CD8-positive, alpha-beta memory T cell (primary cell): ENCODE results near the gene CELA2A. TPM values are rescaled to one million over a fixed set of nuclear protein-coding genes. Genes with fewer than 3 reads are reported as not detected.
A peak's percentile ranks its signal among the peaks of the same experiment; 100 is the strongest.
"Not testable (repeated sequence)": the region's sequence is repeated elsewhere in the genome, so short reads cannot be mapped to it uniquely, and the experiment has no call there.

Experiments
- CTCF ChIA-PET: fragments of 350-600 bp; sonication (Branson Sonifier 250); formaldehyde crosslinking; loops from one replicate; lab custom pipeline; 2021; ENCODE audit warnings: antibody characterized with exemption; lab: Charles Lee
- POLR2A ChIA-PET: fragments of 350-600 bp; sonication (Branson Sonifier 250); formaldehyde crosslinking; loops from one replicate; lab custom pipeline; 2021; ENCODE audit warnings: antibody characterized with exemption; lab: Charles Lee
- DNase-seq, 5 donors: peaks; one replicate each; pipeline versions ENCODE4 v3.0.0 to v3.0.0-alpha.2; 2020 to 2022; ENCODE audit warnings: mixed read lengths in 1 of 5
- H3K27ac ChIP-seq: one replicate; pipeline ENCODE4 v1.7.0; 2013; ENCODE audit warnings: low read depth, mild to moderate bottlenecking, low read length, moderate library complexity
- H3K27me3 ChIP-seq: 2 replicates; pipeline ENCODE4 v1.7.0; 2013; ENCODE audit warnings: low read length, mild to moderate bottlenecking; ENCODE audit not compliant: insufficient read depth, poor library complexity, severe bottlenecking
- H3K36me3 ChIP-seq: 2 replicates; pipeline ENCODE4 v1.7.0; 2013; ENCODE audit warnings: mild to moderate bottlenecking, low read length, moderate library complexity; ENCODE audit not compliant: insufficient read depth
- H3K4me1 ChIP-seq: 2 replicates; pipeline ENCODE4 v1.7.0; 2013; ENCODE audit warnings: mild to moderate bottlenecking, low read length, moderate library complexity; ENCODE audit not compliant: insufficient read depth
- H3K4me3 ChIP-seq: 2 replicates; pipeline ENCODE4 v1.7.0; 2013; ENCODE audit warnings: mild to moderate bottlenecking, low read length
- H3K9me3 ChIP-seq: 2 replicates; pipeline ENCODE4 v1.7.0; 2013; ENCODE audit warnings: mild to moderate bottlenecking, low read length
- H3K27ac Mint-ChIP-seq, 8 donors: one replicate each; pipeline ENCODE4 v1.8.0; 2020 to 2021; ENCODE audit warnings: mixed read lengths in 8 of 8, mild to moderate bottlenecking in 6 of 8, inconsistent platforms in 3 of 8, moderate library complexity in 3 of 8
- H3K27me3 Mint-ChIP-seq, 2 donors: one replicate each; pipeline ENCODE4 v1.8.0; 2020 to 2021; ENCODE audit warnings: mixed read lengths in 2 of 2, mild to moderate bottlenecking in 1 of 2, moderate library complexity in 1 of 2
- H3K36me3 Mint-ChIP-seq, 3 donors: one replicate each; pipeline ENCODE4 v1.8.0; 2020 to 2021; ENCODE audit warnings: mixed read lengths in 3 of 3, inconsistent platforms in 1 of 3, mild to moderate bottlenecking in 1 of 3
- H3K4me1 Mint-ChIP-seq, 3 donors: one replicate each; pipeline ENCODE4 v1.8.0; 2020 to 2021; ENCODE audit warnings: mixed read lengths in 3 of 3, inconsistent platforms in 1 of 3, mild to moderate bottlenecking in 1 of 3
- H3K4me3 Mint-ChIP-seq, 7 donors: one replicate each; pipeline ENCODE4 v1.8.0; 2020 to 2021; ENCODE audit warnings: mixed read lengths in 7 of 7, mild to moderate bottlenecking in 6 of 7, moderate library complexity in 4 of 7, inconsistent platforms in 2 of 7
- H3K9me3 Mint-ChIP-seq, 5 donors: one replicate each; pipeline ENCODE4 v1.8.0; 2020 to 2022; ENCODE audit warnings: mixed read lengths in 5 of 5, mild to moderate bottlenecking in 3 of 5, moderate library complexity in 2 of 5, inconsistent platforms in 1 of 5
- polyA plus RNA-seq: library from polyadenylated mRNA; unstranded; fragments of 300-500 nt; fragmentation: Illumina TruSeq; gene quantifications from one replicate; pipeline ENCODE4 v1.2.3, GENCODE V29; 2021
- total RNA-seq, 2 experiments: library from RNA; stranded (reverse); gene quantifications; one replicate each; pipeline ENCODE4 v1.2.3, GENCODE V29; 2021

The CELA2A gene
- total and polyA plus RNA-seq, 3 experiments from 2014 or later: not detected

DNA sequence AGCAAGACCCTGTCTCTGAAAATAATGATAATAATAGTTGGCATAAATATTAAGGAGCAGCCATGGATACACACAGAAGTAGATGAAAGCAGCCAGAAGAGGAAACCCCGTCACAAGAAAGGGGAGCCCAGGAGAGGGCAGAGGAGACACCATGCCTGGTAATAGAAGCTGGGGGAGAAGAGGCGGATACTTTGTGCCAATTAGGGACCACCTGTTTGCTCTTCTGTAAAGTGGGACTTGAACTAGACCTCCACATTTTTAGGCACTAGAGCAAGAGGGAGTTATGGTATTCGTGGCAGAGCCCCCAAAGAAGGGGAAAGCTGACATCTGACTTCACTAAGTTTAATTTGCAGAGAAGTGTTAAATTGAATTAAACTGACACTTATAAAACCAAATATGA, 31.8 kb downstream of the CELA2A start:
- ChIA-PET CTCF (no interaction called here), POLR2A (no interaction called here)
- Histone ChIP-seq H3K27me3 (no peaks in the 10 kb centered on the region), H3K36me3 (no peaks in the 10 kb centered on the region), H3K4me1 (no peaks in the 10 kb centered on the region), H3K4me3 (no peak overlapping the region), H3K27ac (no peak overlapping the region), H3K9me3 (no peaks in the 10 kb centered on the region)
- Mint-ChIP-seq H3K27ac (peak overlapping the region in 1 of 8 donors; percentile 32), H3K9me3 (peaks cover 0 to 2% (median 0%) of the 10 kb centered on the region in 5 donors), H3K4me3 (no peak overlapping the region), H3K36me3 (peaks cover 7 to 49% (median 13%) of the 10 kb centered on the region in 3 donors), H3K27me3 (no peaks in the 10 kb centered on the region), H3K4me1 (no peaks in the 10 kb centered on the region)
- DNase-seq: no peak

DNA sequence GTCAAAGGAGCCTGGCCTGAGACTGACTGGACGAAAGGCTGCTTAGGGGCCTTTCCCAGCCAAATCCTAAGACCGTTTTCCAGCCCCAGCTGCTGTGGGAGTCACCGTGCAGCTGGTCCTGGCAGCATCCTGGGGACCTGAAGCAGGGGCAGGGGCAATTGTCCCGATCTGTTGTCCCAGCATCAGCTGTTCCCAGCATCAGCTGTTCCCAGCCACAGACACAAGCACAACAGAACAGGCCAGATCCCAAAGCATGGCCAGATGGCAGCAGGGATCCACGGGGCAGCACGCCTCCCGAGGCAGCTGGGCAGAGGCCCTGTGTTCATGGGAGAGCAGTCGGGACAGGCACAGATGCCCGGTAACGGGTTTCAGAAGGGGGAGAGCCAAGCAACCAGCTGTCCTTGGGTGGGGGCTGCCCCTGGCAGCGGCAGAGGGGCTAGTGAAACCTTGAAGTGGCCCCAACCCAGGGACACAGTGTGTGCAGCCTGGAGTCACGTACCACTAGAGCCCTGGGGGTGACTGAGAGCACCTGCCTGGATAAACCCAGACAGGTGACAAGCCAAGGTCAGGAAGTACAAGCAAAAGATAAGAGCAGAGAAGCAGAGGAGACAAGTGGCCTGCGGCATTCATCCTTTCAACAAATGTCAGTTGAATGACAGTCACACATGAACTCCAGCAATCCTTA, 32.7 kb downstream of the CELA2A start:
- Mint-ChIP-seq H3K27ac (peak overlapping the region in 1 of 8 donors; percentile 60), H3K36me3 (peaks cover 7 to 57% (median 16%) of the 10 kb centered on the region in 3 donors), H3K27me3 (no peaks in the 10 kb centered on the region), H3K9me3 (peaks cover 0 to 2% (median 0%) of the 10 kb centered on the region in 5 donors), H3K4me1 (no peaks in the 10 kb centered on the region), H3K4me3 (no peak overlapping the region)
- Histone ChIP-seq H3K4me1 (no peaks in the 10 kb centered on the region), H3K36me3 (no peaks in the 10 kb centered on the region), H3K4me3 (no peak overlapping the region), H3K9me3 (no peaks in the 10 kb centered on the region), H3K27me3 (no peaks in the 10 kb centered on the region), H3K27ac (no peak overlapping the region)
- ChIA-PET CTCF (no interaction called here), POLR2A (no interaction called here)
- DNase-seq: no peak

GRCh38 chr1:15491010-15491409, 34.5 kb downstream of the CELA2A start:
- H3K9me3 ChIP-seq, H3K4me3 Mint-ChIP-seq, H3K36me3 ChIP-seq, DNase-seq, H3K27ac ChIP-seq, POLR2A ChIA-PET, H3K27me3 ChIP-seq, H3K27me3 Mint-ChIP-seq, H3K4me1 Mint-ChIP-seq, CTCF ChIA-PET, H3K4me1 ChIP-seq, H3K4me3 ChIP-seq, H3K9me3 Mint-ChIP-seq: not testable (repeated sequence)
- Mint-ChIP-seq H3K36me3 (peaks cover 10 to 62% (median 22%) of the 10 kb centered on the region in 3 donors), H3K27ac (peak overlapping the region in 1 of 8 donors; percentile 60)

DNA sequence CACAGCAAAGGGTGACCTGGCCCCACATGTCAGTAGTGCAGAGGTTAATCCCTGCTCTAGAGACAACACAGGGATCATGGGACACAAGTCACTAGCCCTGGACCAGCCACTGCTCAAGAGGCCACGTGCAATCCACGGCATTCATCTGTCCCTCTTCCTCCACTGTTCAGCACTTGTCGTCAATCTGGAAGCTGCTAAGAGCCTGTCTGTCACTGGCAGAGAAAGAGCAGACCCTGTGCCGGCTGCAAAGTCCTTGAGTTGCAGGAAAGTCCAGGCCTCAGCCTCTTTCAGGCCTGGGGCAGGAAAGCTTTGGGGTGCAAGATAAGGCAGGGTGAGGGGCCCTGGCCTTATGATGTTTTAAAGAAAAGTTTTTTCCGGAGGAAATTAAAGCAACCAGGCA, 36.1 kb downstream of the CELA2A start:
- Histone ChIP-seq H3K36me3 (no peaks in the 10 kb centered on the region), H3K9me3 (no peaks in the 10 kb centered on the region), H3K27ac (no peak overlapping the region), H3K4me3 (no peak overlapping the region), H3K4me1 (no peaks in the 10 kb centered on the region), H3K27me3 (no peaks in the 10 kb centered on the region)
- H3K4me1 Mint-ChIP-seq: no peaks in the 10 kb centered on the region
- ChIA-PET POLR2A (no interaction called here), CTCF (no interaction called here)
- peaks cover 0 to 2% (median 0%) of the 10 kb centered on the region in 5 donors for H3K9me3 Mint-ChIP-seq
- H3K4me3 Mint-ChIP-seq: no peak overlapping the region
- no peaks in the 10 kb centered on the region for H3K27me3 Mint-ChIP-seq
- H3K36me3 Mint-ChIP-seq: peaks cover 4 to 60% (median 26%) of the 10 kb centered on the region in 3 donors
- no peak for DNase-seq
- no peak overlapping the region for H3K27ac Mint-ChIP-seq

DNA sequence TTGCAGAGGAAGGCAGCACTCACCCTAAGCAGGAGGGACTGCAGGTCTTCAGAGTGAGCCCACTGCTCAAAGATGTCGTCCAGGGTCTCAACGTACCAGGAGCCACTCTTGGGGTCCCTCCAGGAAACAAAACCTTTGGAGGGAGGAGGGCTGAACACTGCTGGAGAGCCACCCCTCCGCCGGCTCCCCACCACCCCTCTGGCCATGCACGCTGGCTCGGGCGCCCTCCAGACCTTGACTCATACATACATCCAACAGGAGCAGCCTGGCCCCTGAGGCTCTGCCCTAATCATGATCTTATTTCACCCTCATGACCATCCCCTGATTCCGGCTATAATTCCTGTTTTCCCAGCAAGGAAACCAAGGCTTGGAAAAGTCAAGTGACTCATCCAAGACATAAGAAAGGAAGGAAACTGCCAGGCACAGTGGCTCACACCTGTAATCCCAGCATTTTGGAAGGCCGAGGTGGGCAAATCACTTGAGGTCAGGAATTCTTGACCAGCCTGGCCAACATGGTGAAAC, 37.4 kb downstream of the CELA2A start:
- Histone ChIP-seq H3K4me3 (no peak overlapping the region), H3K36me3 (no peaks in the 10 kb centered on the region), H3K27ac (no peak overlapping the region), H3K4me1 (no peaks in the 10 kb centered on the region), H3K9me3 (no peaks in the 10 kb centered on the region), H3K27me3 (no peaks in the 10 kb centered on the region)
- Mint-ChIP-seq H3K36me3 (peaks cover 4 to 62% (median 26%) of the 10 kb centered on the region in 3 donors), H3K4me3 (no peak overlapping the region), H3K27me3 (no peaks in the 10 kb centered on the region), H3K27ac (no peak overlapping the region), H3K4me1 (no peaks in the 10 kb centered on the region), H3K9me3 (peaks cover 0 to 2% (median 0%) of the 10 kb centered on the region in 5 donors)
- ChIA-PET CTCF (no interaction called here), POLR2A (no interaction called here)
- DNase-seq: no peak

DNA sequence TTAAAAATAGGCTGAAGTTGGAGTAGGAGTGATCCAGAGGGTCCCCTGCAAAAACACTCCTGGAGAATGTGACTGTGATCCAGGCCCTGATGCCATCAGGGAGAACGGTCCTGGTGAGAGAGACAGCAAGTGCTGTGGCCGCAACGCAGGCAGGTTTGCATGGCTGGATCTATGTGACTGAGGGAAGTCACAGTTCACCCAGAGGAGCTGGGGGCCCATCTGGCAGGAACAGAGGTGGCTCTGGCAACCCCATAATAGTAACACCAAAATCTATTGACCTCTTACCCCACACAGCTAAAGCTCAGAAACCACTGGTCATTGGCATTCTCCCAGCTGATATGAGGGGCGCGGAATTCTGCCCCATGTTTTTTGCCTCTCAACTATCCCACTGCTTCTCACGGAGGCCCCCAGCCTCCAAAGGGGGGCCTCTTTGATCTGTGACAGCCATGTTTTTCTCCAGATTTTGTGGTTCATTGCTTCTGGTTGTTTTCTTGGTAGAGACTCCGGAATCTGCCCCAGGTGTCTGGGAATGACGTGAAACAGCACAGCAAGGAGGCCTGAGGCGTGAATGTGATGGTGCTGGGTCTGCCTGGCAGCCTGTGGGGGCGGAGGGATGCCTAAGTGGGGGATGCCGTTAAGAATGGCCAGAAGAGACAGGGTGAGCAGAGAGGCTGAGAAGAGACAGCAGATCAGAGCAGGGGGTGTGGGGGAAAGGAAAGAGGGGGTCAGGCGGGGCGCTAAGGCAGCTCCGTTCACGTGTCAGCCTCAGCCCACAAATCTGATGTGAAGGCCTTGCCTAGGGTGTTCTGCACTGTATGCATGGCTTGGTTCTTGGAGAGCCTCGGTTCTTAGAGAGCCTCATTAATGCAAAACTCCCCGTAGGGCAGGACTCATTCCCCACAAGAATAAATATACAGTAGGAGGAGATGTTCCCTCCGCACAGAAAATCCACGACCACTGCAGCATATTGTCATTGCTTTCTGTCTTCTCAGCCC, 43.9 kb downstream of the CELA2A start:
- Mint-ChIP-seq H3K27ac (peak overlapping the region in 1 of 8 donors; percentile 66), H3K36me3 (peaks cover 7 to 61% (median 10%) of the 10 kb centered on the region in 3 donors), H3K4me1 (no peaks in the 10 kb centered on the region), H3K9me3 (no peaks in the 10 kb centered on the region), H3K27me3 (no peaks in the 10 kb centered on the region), H3K4me3 (no peak overlapping the region)
- ChIA-PET CTCF (interaction anchor here (0.5 to 0.6 kb wide), 2 partner anchors 73 to 372 kb away, joined by 3 read pairs; no protein-coding TSS in a partner anchor), POLR2A (no interaction called here)
- Histone ChIP-seq H3K27ac (no peak overlapping the region), H3K9me3 (no peaks in the 10 kb centered on the region), H3K27me3 (no peaks in the 10 kb centered on the region), H3K4me3 (no peak overlapping the region), H3K4me1 (no peaks in the 10 kb centered on the region), H3K36me3 (no peaks in the 10 kb centered on the region)
- DNase-seq: no peak

DNA sequence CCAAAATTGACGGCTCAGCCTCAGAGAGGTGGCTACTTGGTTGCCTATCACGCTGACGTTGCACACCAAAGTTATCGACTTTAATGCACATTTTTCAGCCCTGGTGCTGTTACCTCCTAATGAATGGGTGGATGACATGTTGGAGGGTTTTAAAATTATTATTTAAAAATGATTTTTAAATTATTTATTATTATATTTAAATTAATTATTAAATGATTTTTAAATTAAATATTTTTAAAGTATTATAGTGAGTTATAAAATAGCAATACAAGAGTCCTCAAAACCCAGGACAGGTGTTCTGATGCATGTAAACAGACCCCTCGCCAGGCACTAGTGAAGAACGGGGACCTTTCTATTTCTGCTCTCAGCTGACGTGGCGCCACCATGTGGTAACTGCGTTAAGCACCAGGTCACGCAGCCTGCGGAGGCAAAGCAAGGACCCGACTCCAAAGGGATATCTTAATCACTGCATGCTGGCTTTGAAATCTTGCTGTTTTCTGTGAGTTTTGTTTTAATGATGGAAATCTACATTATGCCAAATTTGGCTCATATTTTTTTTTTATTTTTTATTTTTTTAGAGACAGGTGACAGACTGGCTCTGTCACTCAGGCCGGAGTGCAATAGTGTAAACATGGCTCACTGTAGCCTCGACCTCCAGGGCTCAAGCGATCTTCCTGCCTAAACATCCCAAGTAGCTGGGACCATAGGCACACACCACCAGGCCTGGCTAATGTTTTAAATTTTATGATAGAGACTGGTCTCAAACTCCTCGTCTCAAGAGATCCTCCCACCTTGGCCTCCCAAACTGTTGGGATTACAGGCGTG, 44.9 kb downstream of the CELA2A start:
- H3K27me3 ChIP-seq: no peaks in the 10 kb centered on the region
- CTCF ChIA-PET: interaction anchor here (0.6 kb wide), 1 partner anchor 72 kb away, joined by 3 read pairs; no protein-coding TSS in a partner anchor
- no peaks in the 10 kb centered on the region for H3K9me3 Mint-ChIP-seq
- H3K27ac ChIP-seq: no peak overlapping the region
- no peak overlapping the region for H3K4me3 Mint-ChIP-seq
- no peaks in the 10 kb centered on the region for H3K9me3 ChIP-seq
- peak in 2 of 5 donors; percentile 16 to 24 for DNase-seq
- H3K4me3 ChIP-seq: no peak overlapping the region
- H3K27me3 Mint-ChIP-seq: no peaks in the 10 kb centered on the region
- H3K27ac Mint-ChIP-seq: no peak overlapping the region
- no peaks in the 10 kb centered on the region for H3K4me1 Mint-ChIP-seq
- peaks cover 3 to 56% (median 3%) of the 10 kb centered on the region in 3 donors for H3K36me3 Mint-ChIP-seq
- H3K36me3 ChIP-seq: no peaks in the 10 kb centered on the region
- H3K4me1 ChIP-seq: no peaks in the 10 kb centered on the region
- POLR2A ChIA-PET: no interaction called here
